Fibroblast of lung (primary cell): ENCODE results near the gene THRAP3.

Experiments used
- CTCF ChIP-seq, 2 donors: IDR thresholded peaks in 1 of 2; conservative IDR thresholded peaks in 1 of 2; 1 replicate in 1 of 2; 2 replicates in 1 of 2; pipeline ENCODE4 v1.5.1; 2011 to 2012; ENCODE audit warnings: low read length in 2 of 2, control low read depth in 1 of 2, inconsistent platforms in 1 of 2, low read depth in 1 of 2, mild to moderate bottlenecking in 1 of 2
- EZH2 ChIP-seq: IDR thresholded peaks from 2 replicates; pipeline ENCODE4 v1.5.1; 2012; ENCODE audit warnings: low read length, control low read depth, mild to moderate bottlenecking; ENCODE audit errors: missing control alignments

- TF ChIP-seq CTCF (conservative IDR thresholded peaks at IDR 0.05 in 1 of 2, IDR thresholded peaks at IDR 0.05 in 1 of 2; ENCODE audit: low read depth in 1 of 2, low read length in 2 of 2) (no peak), EZH2 (no peak)
Observed at GRCh38 chr1:36204347-36204909, 19.8 kb upstream of the THRAP3 start.
